ENCODE measurements around the gene MCM8.

Gene MCM8

DNA sequence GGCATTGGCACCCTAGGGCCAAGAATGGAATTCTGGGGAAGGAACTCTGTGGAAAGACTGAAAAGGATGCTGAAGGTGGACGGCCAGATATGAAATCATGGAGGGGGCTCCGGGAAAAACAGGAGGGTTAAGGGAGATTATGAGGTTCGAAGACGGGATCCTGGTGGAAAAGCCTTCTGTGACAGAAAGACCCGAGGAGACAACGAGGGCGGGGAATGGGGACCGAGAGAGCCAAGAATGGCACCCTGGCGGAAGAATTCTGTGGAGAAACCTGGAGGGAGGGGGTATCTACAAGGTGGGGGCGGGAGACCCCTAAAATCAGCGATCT is 545 bp upstream of the MCM8 start:
- DNase-seq: no peak

- DNase-seq: no peak
Measured at GRCh38 chr20:5967469-5967868, 17.0 kb downstream of the MCM8 start.

DNA sequence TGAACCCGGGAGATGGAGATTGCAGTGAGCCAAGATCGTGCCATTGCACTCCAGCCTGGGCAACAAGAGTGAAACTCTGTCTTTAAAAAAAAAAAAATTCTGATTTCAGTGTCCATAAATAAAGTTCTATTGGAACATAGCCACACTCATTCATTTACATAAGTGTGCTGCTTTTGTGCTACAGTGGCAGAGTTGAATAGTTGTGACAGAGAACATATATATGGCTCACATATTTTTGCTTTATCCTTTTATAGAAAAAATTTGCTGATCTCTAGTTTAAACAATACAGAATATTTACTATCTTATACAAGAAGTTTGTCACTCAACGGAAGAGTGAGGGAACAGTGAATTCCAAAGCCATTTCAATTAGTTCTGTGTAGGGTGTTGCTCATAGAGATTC is 18.0 kb downstream of the MCM8 start:
- DNase-seq: no peak

GRCh38 chr20:5969348-5969935 is 19.0 kb downstream of the MCM8 start:
- DNase-seq: no peak

DNA sequence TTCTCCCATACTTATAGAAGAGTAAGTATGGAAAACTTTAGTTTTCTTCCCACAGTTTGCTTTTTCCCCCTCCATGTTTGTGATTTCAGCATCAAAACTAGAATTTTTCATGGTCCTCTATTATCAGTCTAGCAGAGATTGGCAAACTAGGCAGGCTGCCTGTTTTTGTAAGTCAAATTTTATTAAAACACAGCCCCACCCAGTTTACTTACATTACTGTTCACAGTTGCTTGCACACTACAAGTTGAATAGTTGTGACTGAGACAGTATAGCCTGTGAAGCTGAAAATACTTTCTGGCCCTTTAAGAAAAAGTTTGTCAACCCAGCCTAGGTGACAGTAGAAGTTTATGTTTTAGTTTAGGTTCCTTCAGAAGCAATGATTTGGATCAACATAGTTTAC is 19.5 kb downstream of the MCM8 start:
- no peak for DNase-seq

DNA sequence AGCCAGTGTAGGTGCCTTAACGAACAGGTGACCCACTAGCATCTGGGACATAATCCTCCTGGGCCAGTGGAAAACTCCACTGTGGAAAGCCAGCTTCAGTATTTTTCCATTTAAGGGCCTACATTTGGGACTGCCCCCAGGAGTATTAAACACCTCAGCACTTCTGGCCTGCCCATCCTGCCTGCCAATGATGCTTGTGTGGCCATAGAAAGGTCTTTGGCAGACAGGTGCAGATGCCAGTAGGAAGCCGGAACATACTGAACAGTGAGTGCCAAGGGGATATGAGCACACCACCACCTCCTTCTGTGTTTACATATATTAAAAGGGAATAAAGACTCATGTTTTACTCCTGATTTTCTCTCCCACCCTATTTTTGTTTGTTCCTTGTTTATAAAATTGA is 19.9 kb downstream of the MCM8 start:
- DNase-seq: no peak

GRCh38 chr20:5971203-5971602 is 20.8 kb downstream of the MCM8 start:
- DNase-seq: no peak

GRCh38 chr20:5973172-5973571 is 22.7 kb downstream of the MCM8 start:
- DNase-seq: no peak

DNA sequence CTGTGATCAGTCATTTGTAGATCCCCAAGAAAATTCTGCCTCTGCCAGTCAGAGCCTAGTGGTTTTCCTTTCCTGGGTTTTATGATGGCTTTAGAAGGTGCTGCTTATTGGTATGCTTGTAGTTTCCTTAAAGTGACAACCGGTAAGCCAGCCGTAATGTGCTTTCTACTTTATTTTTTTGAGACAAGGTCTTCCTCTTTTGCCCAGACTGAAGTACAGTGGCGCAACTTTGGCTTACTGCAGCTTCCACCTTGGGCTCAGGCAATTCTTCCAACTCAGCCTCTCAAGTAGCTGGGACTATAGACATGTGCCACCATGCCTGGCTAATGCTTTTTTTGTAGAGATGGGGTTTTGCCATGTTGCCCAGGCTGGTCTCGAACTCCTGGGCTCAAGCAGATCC is 23.5 kb downstream of the MCM8 start:
- DNase-seq: no peak

- DNase-seq: no peak
Measured at GRCh38 chr20:5974531-5974930, 24.1 kb downstream of the MCM8 start.

GRCh38 chr20:5975778-5976177 is 25.3 kb downstream of the MCM8 start:
- no peak for DNase-seq

- DNase-seq: no peak
Measured at GRCh38 chr20:5977223-5977622, 26.8 kb downstream of the MCM8 start.

DNA sequence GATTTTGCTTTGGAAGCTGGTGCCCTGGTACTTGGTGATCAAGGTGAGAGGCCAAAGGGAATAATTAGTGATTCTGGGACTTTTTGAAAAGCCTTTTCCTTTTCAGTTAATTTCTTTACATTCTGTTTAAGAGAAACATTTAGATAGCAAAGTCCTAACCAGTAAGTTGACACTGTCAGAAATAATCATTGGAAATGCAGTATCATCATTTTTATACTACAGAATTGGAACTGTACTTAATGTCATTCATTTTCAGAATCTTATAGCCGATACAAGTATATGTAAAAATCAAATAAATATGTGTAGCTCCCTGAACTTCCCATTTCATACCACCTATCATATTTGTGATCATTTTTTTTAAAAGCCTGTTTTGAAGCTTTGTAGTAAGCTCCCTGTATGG is 27.5 kb downstream of the MCM8 start:
- no peak for DNase-seq

- DNase-seq: no peak
Measured at GRCh38 chr20:5979801-5980200, 29.3 kb downstream of the MCM8 start.

DNA sequence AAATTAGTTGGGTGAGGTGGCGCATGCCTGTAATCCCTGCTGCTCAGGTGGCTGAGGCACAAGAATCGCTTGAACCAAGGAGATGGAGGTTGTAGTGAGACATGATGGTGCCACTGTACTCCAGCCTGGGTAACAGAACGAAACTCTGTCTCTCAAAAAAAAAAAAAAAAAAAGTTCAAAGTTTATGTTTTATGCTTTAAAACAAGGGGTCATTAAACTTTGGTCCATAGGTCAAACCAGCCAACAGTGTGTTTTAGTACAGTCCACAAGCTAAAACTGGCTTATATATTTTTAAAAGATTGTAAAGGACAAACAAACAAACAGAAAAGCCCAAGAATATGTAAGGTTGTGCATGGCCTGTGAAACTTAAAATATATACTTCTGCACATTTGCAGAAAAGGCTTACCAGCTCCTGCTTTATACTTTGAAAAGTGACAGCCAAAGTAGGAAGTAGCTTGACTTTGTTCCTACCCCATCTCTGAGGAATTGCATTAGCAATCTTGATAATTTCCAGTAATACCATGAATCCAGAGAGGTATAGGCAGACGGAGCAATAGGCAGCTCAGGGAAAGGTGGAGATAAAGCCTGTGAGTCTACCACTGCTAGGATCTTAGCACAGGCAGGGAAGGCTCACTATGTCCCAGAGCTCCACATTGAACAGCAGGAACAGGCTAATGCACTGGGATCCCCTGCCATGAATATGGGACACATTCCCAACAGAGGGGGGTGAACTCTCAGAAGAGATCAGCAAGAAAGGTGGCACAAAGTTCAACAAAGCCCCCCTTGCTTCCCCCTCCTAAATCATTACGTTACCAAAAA is 30.5 kb downstream of the MCM8 start:
- no peak for DNase-seq

GRCh38 chr20:5987383-5987782 is 36.9 kb downstream of the MCM8 start:
- no peak for DNase-seq

DNA sequence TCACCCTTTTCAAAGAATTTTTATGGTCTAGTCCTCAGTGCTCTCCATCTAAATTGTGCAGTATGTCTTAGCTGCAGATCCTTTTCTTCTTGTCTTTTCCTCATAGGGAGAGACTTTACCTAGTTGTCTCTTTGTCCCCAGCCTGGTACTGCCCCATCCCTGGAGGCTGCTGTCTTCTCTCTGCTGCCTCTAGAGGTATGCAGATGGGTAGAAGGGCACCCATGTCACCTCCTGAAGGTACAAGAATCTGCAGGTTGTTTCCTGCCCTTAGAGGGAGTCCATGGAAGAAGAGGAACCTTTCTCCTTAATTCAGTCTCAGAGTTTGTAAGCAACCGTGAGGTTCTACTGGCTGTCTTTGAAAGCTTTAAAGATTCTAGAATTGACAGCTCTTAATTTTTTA is 39.1 kb downstream of the MCM8 start:
- DNase-seq: no peak

- no peak for DNase-seq
Measured at GRCh38 chr20:5990946-5991345, 40.5 kb downstream of the MCM8 start.

- DNase-seq: no peak
Measured at GRCh38 chr20:5991623-5992441, 41.4 kb downstream of the MCM8 start.

DNA sequence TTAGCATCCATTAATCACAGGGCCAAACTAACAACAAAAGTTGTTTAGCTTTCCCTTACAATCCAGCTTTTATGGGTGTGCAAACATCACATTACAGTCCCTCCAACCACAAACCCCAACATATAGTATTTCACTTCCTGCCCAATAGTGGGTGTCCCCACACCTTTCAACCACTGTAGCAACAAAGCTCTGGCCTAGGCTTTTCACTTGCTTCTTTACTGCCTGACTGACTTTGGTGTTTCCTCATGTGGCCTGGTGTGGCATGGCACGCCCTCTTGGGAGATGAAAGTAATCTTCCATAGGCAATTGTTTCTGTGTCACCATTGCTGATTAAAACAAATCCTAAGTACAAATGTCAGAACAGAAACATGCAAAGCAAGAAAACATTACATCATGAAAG is 46.3 kb downstream of the MCM8 start:
- no peak for DNase-seq

DNA sequence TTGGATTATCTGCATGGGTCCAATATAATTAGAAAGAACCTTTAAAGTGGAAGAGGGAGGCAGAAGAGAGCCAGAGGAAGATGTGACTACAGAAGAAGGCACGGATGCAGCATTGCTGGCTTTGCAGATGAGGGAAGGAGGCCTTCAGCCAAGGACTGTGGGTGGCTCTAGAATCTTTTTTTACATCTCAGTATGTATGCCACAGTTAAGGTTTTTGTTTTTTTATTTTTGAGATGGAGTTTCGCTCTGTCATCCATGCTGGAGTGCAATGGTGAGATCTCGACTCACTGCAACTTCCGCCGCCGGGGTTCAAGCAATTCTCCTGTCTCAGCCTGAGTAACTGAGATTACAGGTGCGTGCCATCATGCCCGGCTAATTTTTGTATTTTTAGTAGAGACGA is 49.3 kb downstream of the MCM8 start:
- DNase-seq: no peak

- no peak for DNase-seq
Measured at GRCh38 chr20:6000871-6001270, 50.4 kb downstream of the MCM8 start.

DNA sequence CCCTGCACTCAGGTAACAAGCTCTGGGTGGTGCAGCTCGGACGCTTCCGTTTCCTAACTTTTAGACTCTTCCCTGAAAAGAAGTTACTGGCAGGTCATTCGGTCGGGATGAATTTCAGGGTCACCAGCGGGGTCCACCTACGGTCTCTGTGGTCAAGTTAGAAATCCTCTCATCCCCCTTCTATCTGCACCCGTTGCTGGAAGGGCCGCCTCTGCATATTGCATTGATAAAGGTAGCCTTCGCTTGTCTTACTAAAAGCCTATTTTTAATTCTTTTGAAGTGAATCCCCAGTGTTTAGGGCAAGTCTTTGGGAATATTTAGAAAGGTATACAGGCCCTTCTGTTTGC is 56.1 kb downstream of the MCM8 start:
- no peak for DNase-seq

DNA sequence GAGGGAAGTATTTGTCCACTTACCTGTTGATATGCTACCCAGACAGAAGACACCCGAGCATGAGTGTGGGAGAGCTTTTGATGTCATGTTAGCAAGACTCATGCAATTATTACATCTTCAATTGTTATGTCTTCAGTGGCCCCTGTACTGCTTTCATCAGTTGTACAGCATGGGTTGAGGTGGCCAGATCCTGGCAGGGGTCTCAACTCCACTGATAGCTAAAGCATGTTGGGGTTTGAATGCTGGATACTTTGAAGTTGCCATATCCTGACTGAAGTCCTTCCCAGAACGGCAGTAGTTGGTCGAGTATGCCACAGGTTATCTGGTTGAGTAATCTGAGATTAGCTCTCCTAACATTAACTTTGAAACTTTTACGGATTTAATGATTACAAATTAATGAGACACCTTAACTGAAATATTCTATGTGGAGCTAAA is 56.7 kb downstream of the MCM8 start:
- no peak for DNase-seq
